CD4-positive, CD25-positive, alpha-beta regulatory T cell (primary cell): ENCODE results near the gene PRPH2. TPM values are rescaled to one million over a fixed set of nuclear protein-coding genes. Genes with fewer than 3 reads are reported as not detected.

Experiments used
- ATAC-seq, 2 donors: fragments of 150-1000 bp; cut with Tn5 transposase; one replicate each; pipeline ENCODE4 v1.10.0; 2021; ENCODE audit warnings: low read depth in 2 of 2, moderate number of reproducible peaks in 2 of 2, moderate library complexity in 1 of 2
- DNase-seq, 3 donors: peaks; one replicate each; pipeline versions ENCODE4 v3.0.0 to v3.0.0-alpha.2; 2012 to 2022; ENCODE audit warnings: mixed read lengths in 1 of 3
- H3K27ac ChIP-seq: one replicate; pipeline ENCODE4 v1.7.0; 2013; ENCODE audit warnings: mild to moderate bottlenecking, low read length; ENCODE audit not compliant: insufficient read depth, poor library complexity, severe bottlenecking
- H3K27me3 ChIP-seq: one replicate; pipeline ENCODE4 v1.7.0; 2013; ENCODE audit warnings: low read length; ENCODE audit not compliant: control insufficient read depth, insufficient read depth
- H3K36me3 ChIP-seq: one replicate; pipeline ENCODE4 v1.7.0; 2013; ENCODE audit warnings: mild to moderate bottlenecking, low read length, moderate library complexity; ENCODE audit not compliant: control insufficient read depth, insufficient read depth
- H3K4me1 ChIP-seq: 2 replicates; pipeline ENCODE4 v1.7.0; 2013; ENCODE audit warnings: mild to moderate bottlenecking, low read length; ENCODE audit not compliant: insufficient read depth, control insufficient read depth, poor library complexity, severe bottlenecking
- H3K4me3 ChIP-seq: one replicate; pipeline ENCODE4 v1.7.0; 2013; ENCODE audit warnings: low read depth, mild to moderate bottlenecking, low read length, moderate library complexity
- H3K9me3 ChIP-seq, 2 experiments: 1 replicate in 1 of 2; 2 replicates in 1 of 2; pipeline ENCODE4 v1.7.0; 2013; ENCODE audit warnings: low read length in 2 of 2, mild to moderate bottlenecking in 1 of 2, moderate library complexity in 1 of 2; ENCODE audit not compliant: control insufficient read depth in 2 of 2
- H3K27ac Mint-ChIP-seq, 3 donors: one replicate each; pipeline ENCODE4 v1.8.0; 2020 to 2022; ENCODE audit warnings: mild to moderate bottlenecking in 3 of 3, mixed read lengths in 3 of 3, moderate library complexity in 2 of 3
- H3K27me3 Mint-ChIP-seq: one replicate; pipeline ENCODE4 v1.8.0; 2022; ENCODE audit warnings: mild to moderate bottlenecking, mixed read lengths
- H3K36me3 Mint-ChIP-seq: one replicate; pipeline ENCODE4 v1.8.0; 2020; ENCODE audit warnings: mixed read lengths
- H3K4me1 Mint-ChIP-seq, 4 donors: one replicate each; pipeline ENCODE4 v1.8.0; 2020 to 2022; ENCODE audit warnings: mixed read lengths in 4 of 4, mild to moderate bottlenecking in 1 of 4
- H3K4me3 Mint-ChIP-seq, 4 donors: one replicate each; pipeline ENCODE4 v1.8.0; 2020 to 2022; ENCODE audit warnings: mild to moderate bottlenecking in 4 of 4, mixed read lengths in 4 of 4, moderate library complexity in 3 of 4
- H3K9me3 Mint-ChIP-seq, 7 donors: one replicate each; pipeline ENCODE4 v1.8.0; 2020 to 2022; ENCODE audit warnings: mixed read lengths in 7 of 7, mild to moderate bottlenecking in 3 of 7, moderate library complexity in 2 of 7
- polyA plus RNA-seq, 4 donors: library from polyadenylated mRNA; unstranded; fragments of 300-500 nt; fragmentation: Illumina TruSeq; gene quantifications; one replicate each; pipeline ENCODE4 v1.2.3, GENCODE V29; 2021
- total RNA-seq: library from RNA; stranded (reverse); gene quantifications from one replicate; pipeline ENCODE4 v1.2.3, GENCODE V29; 2022

The PRPH2 gene, protein sequence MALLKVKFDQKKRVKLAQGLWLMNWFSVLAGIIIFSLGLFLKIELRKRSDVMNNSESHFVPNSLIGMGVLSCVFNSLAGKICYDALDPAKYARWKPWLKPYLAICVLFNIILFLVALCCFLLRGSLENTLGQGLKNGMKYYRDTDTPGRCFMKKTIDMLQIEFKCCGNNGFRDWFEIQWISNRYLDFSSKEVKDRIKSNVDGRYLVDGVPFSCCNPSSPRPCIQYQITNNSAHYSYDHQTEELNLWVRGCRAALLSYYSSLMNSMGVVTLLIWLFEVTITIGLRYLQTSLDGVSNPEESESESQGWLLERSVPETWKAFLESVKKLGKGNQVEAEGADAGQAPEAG
- total RNA-seq: not detected
- polyA plus RNA-seq: under 1 TPM in 3 of 4 donors, not detected in 1; 0.07 to 0.29 (median 0.18) TPM

DNA sequence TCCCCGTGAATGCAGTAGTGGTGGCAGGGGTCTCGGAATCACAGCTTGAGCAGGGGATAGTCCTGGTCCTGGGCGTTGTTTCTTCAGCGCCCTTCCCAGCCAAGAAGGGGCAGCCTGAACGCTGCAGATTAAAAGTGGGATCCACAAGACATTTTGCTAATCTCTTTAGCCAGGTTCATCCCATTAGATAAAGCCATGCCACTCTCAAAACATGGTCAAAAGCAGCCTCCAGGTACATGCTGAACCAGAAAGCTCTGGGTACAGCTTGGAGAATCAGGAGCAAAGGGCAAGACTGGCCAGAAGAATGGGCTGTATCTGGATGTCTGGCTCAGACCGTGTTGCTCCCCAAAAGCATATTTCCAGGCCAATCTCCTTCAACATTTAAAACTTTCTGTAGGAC, at the start of gene PRPH2:
Gene PRPH2, minus strand, starts transcription at position 101 of the 400 bp plus-strand sequence. CDS start 263 bp downstream, outside the sequence.
- Histone ChIP-seq H3K9me3 (no peaks in the 10 kb centered on the region), H3K27me3 (no peaks in the 10 kb centered on the region), H3K27ac (no peak within 1 kb of the TSS), H3K4me3 (no peak within 1 kb of the TSS), H3K36me3 (no peaks in the 10 kb centered on the region), H3K4me1 (peaks cover 18% of the 10 kb centered on the region)
- Mint-ChIP-seq H3K4me3 (no peak within 1 kb of the TSS), H3K4me1 (peaks cover 6 to 16% (median 11%) of the 10 kb centered on the region in 4 donors), H3K9me3 (no peaks in the 10 kb centered on the region), H3K36me3 (no peaks in the 10 kb centered on the region), H3K27me3 (peaks cover 18% of the 10 kb centered on the region), H3K27ac (peak within 1 kb of the TSS in 1 of 3 donors; percentile 16)
- DNase-seq (no peak), ATAC-seq (no peak)

DNA sequence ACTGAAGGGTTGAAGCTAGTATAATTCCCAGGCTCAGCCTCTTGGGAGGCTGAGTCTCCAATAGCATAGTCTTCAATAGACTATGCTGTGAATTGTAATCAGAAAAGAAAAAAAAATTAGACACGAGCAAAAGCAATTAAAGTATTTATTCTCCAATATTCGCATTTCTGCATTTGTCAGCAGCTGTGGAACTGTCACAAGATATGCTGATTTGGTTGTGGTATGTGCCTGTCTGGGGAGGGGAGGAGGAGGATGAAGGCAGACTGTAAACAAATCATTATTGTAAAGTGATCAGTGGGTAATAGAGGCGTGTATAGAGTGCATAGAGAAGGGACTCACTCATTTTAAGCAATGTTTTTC, 49.3 kb upstream of the PRPH2 start:
- Histone ChIP-seq H3K4me3 (peak overlapping the region; percentile 87), H3K27me3 (no peaks in the 10 kb centered on the region), H3K9me3 (no peaks in the 10 kb centered on the region), H3K4me1 (peaks cover 71% of the 10 kb centered on the region), H3K36me3 (no peaks in the 10 kb centered on the region), H3K27ac (peak overlapping the region; percentile 98)
- H3K36me3 Mint-ChIP-seq: peaks cover 16% of the 10 kb centered on the region
- H3K4me1 Mint-ChIP-seq: peaks cover 30 to 86% (median 59%) of the 10 kb centered on the region in 4 donors
- DNase-seq (peak in 2 of 3 donors; percentile 56 to 69), ATAC-seq (peak; percentile 7 to 21)
- H3K27ac Mint-ChIP-seq: peak overlapping the region; percentile 100
- H3K27me3 Mint-ChIP-seq: no peaks in the 10 kb centered on the region
- peak overlapping the region; percentile 84 to 94 (median 86) for H3K4me3 Mint-ChIP-seq
- peaks cover 0 to 3% (median 0%) of the 10 kb centered on the region in 7 donors for H3K9me3 Mint-ChIP-seq

DNA sequence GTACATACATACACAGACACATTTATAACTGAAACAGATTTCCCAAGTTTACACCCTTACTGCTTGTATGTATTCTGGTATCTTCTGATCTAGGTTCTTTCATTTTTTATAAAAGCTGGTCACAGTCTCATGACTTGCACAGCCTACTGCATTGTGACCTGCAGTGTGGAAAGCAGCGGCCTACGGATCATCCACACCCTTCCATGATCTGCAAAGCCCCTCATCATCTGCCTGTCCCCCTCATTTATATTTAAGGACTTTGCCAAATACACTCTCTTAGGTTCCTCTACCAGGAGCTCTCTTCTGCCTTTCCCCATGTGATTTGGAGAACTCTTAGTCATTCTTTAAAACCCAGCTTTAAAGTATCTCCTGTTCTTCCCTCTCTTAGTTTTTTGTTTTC, 47.4 kb upstream of the PRPH2 start:
- Histone ChIP-seq H3K4me3 (no peak overlapping the region), H3K36me3 (no peaks in the 10 kb centered on the region), H3K27ac (peak overlapping the region; percentile 98), H3K27me3 (no peaks in the 10 kb centered on the region), H3K9me3 (no peaks in the 10 kb centered on the region), H3K4me1 (peaks cover 53% of the 10 kb centered on the region)
- peaks cover 36 to 78% (median 54%) of the 10 kb centered on the region in 4 donors for H3K4me1 Mint-ChIP-seq
- H3K27ac Mint-ChIP-seq: peak overlapping the region; percentile 85 to 100 (median 92)
- H3K4me3 Mint-ChIP-seq: peak overlapping the region in 1 of 4 donors; percentile 61
- H3K27me3 Mint-ChIP-seq: no peaks in the 10 kb centered on the region
- DNase-seq (no peak), ATAC-seq (no peak)
- H3K36me3 Mint-ChIP-seq: peaks cover 16% of the 10 kb centered on the region
- peaks cover 0 to 3% (median 0%) of the 10 kb centered on the region in 7 donors for H3K9me3 Mint-ChIP-seq

DNA sequence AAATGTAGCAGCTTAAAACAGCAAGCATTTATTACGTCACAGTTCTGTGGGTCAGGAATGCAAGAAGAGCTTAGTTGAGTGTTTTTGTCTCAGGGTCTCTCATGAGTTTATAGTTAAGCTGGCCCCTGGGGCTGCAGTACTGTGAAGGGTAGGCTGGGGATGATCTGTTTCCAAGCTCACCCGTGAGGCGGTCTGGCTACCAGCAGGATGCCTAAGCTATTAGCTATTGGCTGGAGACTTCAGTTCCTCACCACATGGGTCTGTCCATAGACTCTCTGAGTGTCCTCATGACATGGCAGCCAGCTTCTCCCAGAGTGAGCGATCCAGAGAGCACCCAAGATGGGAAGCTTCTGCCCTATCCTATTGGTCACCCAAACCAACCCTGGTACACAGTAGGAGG, 46.7 kb upstream of the PRPH2 start:
- DNase-seq: no peak

DNA sequence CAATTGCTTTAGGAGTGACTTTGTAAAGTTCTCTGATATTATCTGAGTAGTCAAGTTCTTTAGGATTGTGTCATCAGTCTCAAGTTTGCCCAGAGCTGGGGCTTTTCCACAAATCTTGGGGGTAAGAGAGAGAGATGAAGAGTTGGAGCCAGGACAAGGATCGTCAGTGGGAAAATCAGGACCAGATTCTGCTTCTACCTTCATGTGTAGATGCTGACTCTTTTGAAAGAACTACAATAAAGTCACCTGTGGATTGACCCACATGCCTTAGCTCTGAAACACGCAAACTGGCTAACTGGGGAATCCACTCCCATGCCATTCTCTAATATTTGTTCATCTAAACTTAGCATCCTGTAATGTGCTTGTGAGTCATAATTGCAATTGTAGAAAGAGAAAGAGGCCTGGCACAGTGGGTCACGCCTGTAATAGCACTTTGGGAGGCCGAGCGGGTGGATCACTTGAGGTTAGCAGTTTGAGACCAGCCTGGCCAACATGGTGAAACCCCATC, 43.8 kb upstream of the PRPH2 start:
- H3K27ac Mint-ChIP-seq: peak overlapping the region in 2 of 3 donors; percentile 10 to 75
- H3K27ac ChIP-seq: no peak overlapping the region

More for the DNA sequence above, 46.7 kb upstream of the PRPH2 start:
- peaks cover 31 to 70% (median 47%) of the 10 kb centered on the region in 4 donors for H3K4me1 Mint-ChIP-seq
- Histone ChIP-seq H3K4me1 (peaks cover 45% of the 10 kb centered on the region), H3K27me3 (no peaks in the 10 kb centered on the region), H3K9me3 (no peaks in the 10 kb centered on the region), H3K27ac (peak overlapping the region; percentile 98), H3K4me3 (no peak overlapping the region), H3K36me3 (no peaks in the 10 kb centered on the region)
- H3K9me3 Mint-ChIP-seq: peaks cover 0 to 3% (median 0%) of the 10 kb centered on the region in 7 donors
- H3K27ac Mint-ChIP-seq: peak overlapping the region; percentile 88 to 100 (median 92)
- H3K36me3 Mint-ChIP-seq: peaks cover 16% of the 10 kb centered on the region
- ATAC-seq: no peak
- no peak overlapping the region for H3K4me3 Mint-ChIP-seq
- no peaks in the 10 kb centered on the region for H3K27me3 Mint-ChIP-seq

DNA sequence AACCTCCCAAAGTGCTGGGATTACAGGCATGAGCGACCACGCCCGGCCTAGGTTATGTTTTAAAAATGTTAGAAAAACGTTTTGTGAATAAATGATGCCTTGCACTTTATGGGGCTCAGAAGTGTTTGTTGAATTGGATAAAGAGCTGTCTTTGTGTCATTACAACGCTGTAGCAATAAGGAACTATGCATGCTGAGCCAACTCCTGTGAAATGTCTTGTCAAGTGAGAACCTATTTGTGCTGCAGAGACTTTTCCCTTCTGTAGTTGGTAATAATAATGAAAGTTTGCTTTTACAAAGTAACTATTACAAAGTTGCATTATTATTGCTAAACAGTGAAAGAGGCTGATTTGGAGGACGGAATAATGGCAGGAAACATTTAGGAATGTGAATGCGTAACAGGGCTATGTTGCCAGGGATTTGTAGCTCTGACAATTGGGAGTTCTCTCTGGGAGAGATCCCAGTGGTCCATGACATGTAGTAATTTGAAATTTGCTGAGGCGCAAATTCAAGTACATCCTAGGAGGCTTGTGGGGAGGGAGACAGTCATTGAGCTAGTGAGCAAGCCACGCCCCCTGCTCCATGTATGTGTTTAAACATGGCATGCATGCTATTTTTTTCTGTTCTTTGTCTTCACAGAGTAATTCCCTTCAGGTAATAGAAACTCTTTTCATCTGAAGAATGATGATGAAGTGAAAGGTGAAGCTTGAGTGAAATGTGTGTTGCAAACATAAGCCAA, 42.7 kb upstream of the PRPH2 start:
- DNase-seq (no peak), ATAC-seq (no peak)
- H3K4me3 Mint-ChIP-seq: no peak overlapping the region
- H3K27ac ChIP-seq: no peak overlapping the region
- peaks cover 0 to 2% (median 0%) of the 10 kb centered on the region in 7 donors for H3K9me3 Mint-ChIP-seq
- H3K9me3 ChIP-seq: no peaks in the 10 kb centered on the region
- peaks cover 18 to 43% (median 24%) of the 10 kb centered on the region in 4 donors for H3K4me1 Mint-ChIP-seq
- H3K27me3 ChIP-seq: no peaks in the 10 kb centered on the region
- H3K27me3 Mint-ChIP-seq: no peaks in the 10 kb centered on the region
- peak overlapping the region in 2 of 3 donors; percentile 44 to 75 for H3K27ac Mint-ChIP-seq
- peaks cover 13% of the 10 kb centered on the region for H3K36me3 Mint-ChIP-seq
- H3K36me3 ChIP-seq: no peaks in the 10 kb centered on the region
- H3K4me3 ChIP-seq: no peak overlapping the region
- H3K4me1 ChIP-seq: peaks cover 15% of the 10 kb centered on the region

More for the DNA sequence above, 43.8 kb upstream of the PRPH2 start:
- H3K27me3 Mint-ChIP-seq: no peaks in the 10 kb centered on the region
- no peak overlapping the region for H3K4me3 ChIP-seq
- no peaks in the 10 kb centered on the region for H3K36me3 ChIP-seq
- H3K36me3 Mint-ChIP-seq: peaks cover 16% of the 10 kb centered on the region
- no peak for DNase-seq
- H3K4me1 Mint-ChIP-seq: peaks cover 24 to 53% (median 29%) of the 10 kb centered on the region in 4 donors
- H3K9me3 Mint-ChIP-seq: peaks cover 0 to 3% (median 0%) of the 10 kb centered on the region in 7 donors
- H3K9me3 ChIP-seq: no peaks in the 10 kb centered on the region
- ATAC-seq: no peak
- no peak overlapping the region for H3K4me3 Mint-ChIP-seq
- no peaks in the 10 kb centered on the region for H3K27me3 ChIP-seq
- peaks cover 24% of the 10 kb centered on the region for H3K4me1 ChIP-seq

DNA sequence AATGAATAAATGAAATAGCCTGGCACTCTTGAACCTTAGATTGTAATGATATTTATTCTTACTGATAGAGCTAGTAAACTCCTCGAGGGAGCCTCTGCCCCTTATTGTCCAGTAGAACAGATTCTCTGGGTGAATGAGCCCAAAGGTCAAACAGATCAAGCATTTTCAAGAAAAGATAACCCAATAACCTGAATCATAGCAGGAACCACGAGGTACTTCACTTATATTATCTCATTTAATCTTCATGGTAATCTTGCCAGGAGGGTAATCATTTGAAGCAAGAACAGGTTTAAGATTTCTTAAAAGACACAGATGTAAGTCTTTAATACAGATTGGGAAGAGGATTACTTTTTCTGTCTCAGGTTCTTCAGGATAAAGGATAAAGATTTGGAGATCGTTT, 40.6 kb upstream of the PRPH2 start:
- Histone ChIP-seq H3K4me3 (no peak overlapping the region), H3K27me3 (no peaks in the 10 kb centered on the region), H3K9me3 (no peaks in the 10 kb centered on the region), H3K4me1 (peaks cover 6% of the 10 kb centered on the region), H3K27ac (no peak overlapping the region), H3K36me3 (peaks cover 10% of the 10 kb centered on the region)
- ATAC-seq (no peak), DNase-seq (no peak)
- peaks cover 0 to 2% (median 0%) of the 10 kb centered on the region in 7 donors for H3K9me3 Mint-ChIP-seq
- H3K27me3 Mint-ChIP-seq: no peaks in the 10 kb centered on the region
- peaks cover 24% of the 10 kb centered on the region for H3K36me3 Mint-ChIP-seq
- H3K4me3 Mint-ChIP-seq: no peak overlapping the region
- H3K27ac Mint-ChIP-seq: peak overlapping the region in 2 of 3 donors; percentile 44 to 51
- peaks cover 4 to 28% (median 17%) of the 10 kb centered on the region in 4 donors for H3K4me1 Mint-ChIP-seq
